PC-3 (cell line): ENCODE results near the gene SPSB3. TPM values are rescaled to one million over a fixed set of nuclear protein-coding genes. Genes with fewer than 3 reads are reported as not detected.

Experiments
- ATAC-seq: fragments of 200-7000 bp; cut with Tn5 transposase; 2 replicates; pipeline ENCODE4 v1.9.1; 2020; ENCODE audit warnings: mild to moderate bottlenecking, moderate library complexity
- BruUV-seq: library from RNA; stranded (reverse); fragments of 400-500 nt; replicated peaks from 2 replicates; lab custom pipeline; 2021; lab: Mats Ljungman, UMichigan
- CTCF ChIA-PET: fragments of 300-600 bp; sonication (Branson Sonifier 250); formaldehyde crosslinking; loops from one replicate; lab custom pipeline; 2022; ENCODE audit warnings: antibody characterized with exemption; lab: Charles Lee
- POLR2A ChIA-PET: fragments of 300-600 bp; sonication (Branson Sonifier 250); formaldehyde crosslinking; loops from one replicate; lab custom pipeline; 2022; ENCODE audit warnings: antibody characterized with exemption; ENCODE audit not compliant: unreplicated experiment; lab: Charles Lee
- DNase-seq: peaks from one replicate; pipeline ENCODE4 v3.0.0-alpha.2; 2015
- H2AFZ ChIP-seq: fragments of 300-600 bp; sonication (generic); 2 replicates; pipeline ENCODE4 v1.6.0; 2016; ENCODE audit warnings: antibody characterized with exemption, low read length
- H3F3A ChIP-seq: fragments of 300-600 bp; sonication (generic); one replicate; pipeline ENCODE4 v1.6.0; 2017; ENCODE audit warnings: antibody characterized with exemption, low read length, control low read depth, mild to moderate bottlenecking; ENCODE audit not compliant: unreplicated experiment
- H3K27ac ChIP-seq: fragments of 300-600 bp; sonication (generic); 2 replicates; pipeline ENCODE4 v1.5.1; 2016; ENCODE audit warnings: mild to moderate bottlenecking, low read length
- H3K27me3 ChIP-seq: fragments of 300-600 bp; sonication (generic); 2 replicates; pipeline ENCODE4 v1.6.1; 2016; ENCODE audit warnings: low read length, mixed read lengths
- H3K36me3 ChIP-seq: fragments of 300-600 bp; sonication (generic); 2 replicates; pipeline ENCODE4 v1.6.1; 2016; ENCODE audit warnings: low read depth, mixed run types, low read length, mixed read lengths
- H3K4me1 ChIP-seq: fragments of 300-600 bp; sonication (generic); 2 replicates; pipeline ENCODE4 v1.5.1; 2016; ENCODE audit warnings: low read length; ENCODE audit not compliant: insufficient read depth
- H3K4me2 ChIP-seq: fragments of 300-600 bp; sonication (generic); 2 replicates; pipeline ENCODE4 v1.6.0; 2016; ENCODE audit warnings: low read length
- H3K4me3 ChIP-seq: fragments of 300-600 bp; sonication (generic); 2 replicates; pipeline ENCODE4 v1.5.1; 2016; ENCODE audit warnings: mild to moderate bottlenecking, low read length, mixed read lengths
- H3K79me2 ChIP-seq: fragments of 300-600 bp; sonication (generic); 2 replicates; pipeline ENCODE4 v1.6.1; 2017; ENCODE audit warnings: low read length, mixed read lengths
- H3K9ac ChIP-seq: fragments of 300-600 bp; sonication (generic); 2 replicates; pipeline ENCODE4 v1.6.0; 2016; ENCODE audit warnings: mild to moderate bottlenecking, low read length
- H3K9me2 ChIP-seq: fragments of 300-600 bp; sonication (generic); replicated peaks from 2 replicates; pipeline ENCODE4 v1.6.1; 2016; ENCODE audit warnings: mixed run types, low read length, mixed read lengths
- H3K9me3 ChIP-seq: fragments of 300-600 bp; sonication (generic); 2 replicates; pipeline ENCODE4 v1.6.1; 2016; ENCODE audit warnings: low read length, mixed read lengths
- H4K20me1 ChIP-seq: fragments of 300-600 bp; sonication (generic); 2 replicates; pipeline ENCODE4 v1.6.1; 2016; ENCODE audit warnings: low read length, mixed read lengths
- EZH2 ChIP-seq: fragments of 300-600 bp; sonication (generic); IDR thresholded peaks from one replicate; pipeline ENCODE4 v1.6.1; 2017; ENCODE audit warnings: antibody characterized with exemption, mild to moderate bottlenecking, low read length; ENCODE audit not compliant: unreplicated experiment
- EZH2phosphoT487 ChIP-seq: fragments of 300-600 bp; sonication (generic); IDR thresholded peaks from 2 replicates; pipeline ENCODE4 v1.6.1; 2018; ENCODE audit warnings: mild to moderate bottlenecking, antibody characterized with exemption, low read length, borderline replicate concordance
- intact Hi-C: fragments of 100-400 bp; cut with micrococcal nuclease; formaldehyde crosslinking; loops from 2 replicates; pipeline ENCODE4 v1.9.0; 2023
- total RNA-seq: library from RNA; depleted of rRNA; stranded (reverse); fragments of >200 nt; gene quantifications from 2 replicates; pipeline ENCODE4 v1.2.3, GENCODE V29; 2014
- TF ChIP-seq, protein P1 (sequence below): fragments of 300-600 bp; sonication (generic); conservative IDR thresholded peaks from 2 replicates; pipeline ENCODE4 v1.5.1; 2017; ENCODE audit warnings: antibody characterized with exemption, low read depth, mild to moderate bottlenecking, low read length

SPSB3 gene
- total RNA-seq, 1 experiment from 2014 or later, result 27.4 TPM

- no peaks in the 10 kb centered on the region for H3K27me3 ChIP-seq
- no peaks in the 10 kb centered on the region for H3K9me3 ChIP-seq
- ChIA-PET CTCF (no interaction called here), POLR2A (no interaction called here)
- H3K4me1 ChIP-seq, result peaks cover 20% of the 10 kb centered on the region; the same call in 1 of the 2 replicates
- no peak overlapping the region for H2AFZ ChIP-seq
- H4K20me1 ChIP-seq, result peaks cover 3% of the 10 kb centered on the region; the same call in 1 of the 2 replicates
- no peak overlapping the region for H3K4me2 ChIP-seq
- no peak overlapping the region for H3K4me3 ChIP-seq
- no peaks in the 10 kb centered on the region for H3F3A ChIP-seq
- ATAC-seq (no peak), DNase-seq (no peak)
- TF ChIP-seq, protein P1, sequence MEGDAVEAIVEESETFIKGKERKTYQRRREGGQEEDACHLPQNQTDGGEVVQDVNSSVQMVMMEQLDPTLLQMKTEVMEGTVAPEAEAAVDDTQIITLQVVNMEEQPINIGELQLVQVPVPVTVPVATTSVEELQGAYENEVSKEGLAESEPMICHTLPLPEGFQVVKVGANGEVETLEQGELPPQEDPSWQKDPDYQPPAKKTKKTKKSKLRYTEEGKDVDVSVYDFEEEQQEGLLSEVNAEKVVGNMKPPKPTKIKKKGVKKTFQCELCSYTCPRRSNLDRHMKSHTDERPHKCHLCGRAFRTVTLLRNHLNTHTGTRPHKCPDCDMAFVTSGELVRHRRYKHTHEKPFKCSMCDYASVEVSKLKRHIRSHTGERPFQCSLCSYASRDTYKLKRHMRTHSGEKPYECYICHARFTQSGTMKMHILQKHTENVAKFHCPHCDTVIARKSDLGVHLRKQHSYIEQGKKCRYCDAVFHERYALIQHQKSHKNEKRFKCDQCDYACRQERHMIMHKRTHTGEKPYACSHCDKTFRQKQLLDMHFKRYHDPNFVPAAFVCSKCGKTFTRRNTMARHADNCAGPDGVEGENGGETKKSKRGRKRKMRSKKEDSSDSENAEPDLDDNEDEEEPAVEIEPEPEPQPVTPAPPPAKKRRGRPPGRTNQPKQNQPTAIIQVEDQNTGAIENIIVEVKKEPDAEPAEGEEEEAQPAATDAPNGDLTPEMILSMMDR, result no peak
- TF ChIP-seq EZH2 (no peak), EZH2phosphoT487 (no peak)
- no peak overlapping the region for H3K27ac ChIP-seq
- intact Hi-C loops, result no loop called here
- H3K79me2 ChIP-seq, result peaks cover 42% of the 10 kb centered on the region
- no peaks in the 10 kb centered on the region for H3K36me3 ChIP-seq
- H3K9me2 ChIP-seq, result no peaks in the 10 kb centered on the region
- H3K9ac ChIP-seq, result no peak overlapping the region
- BruUV-seq, result no TSS peak
Measured at GRCh38 chr16:1776991-1777374, 5.4 kb downstream of the SPSB3 start.

- Histone ChIP-seq H3K9me2 (no peaks in the 10 kb centered on the region), H3K27me3 (no peaks in the 10 kb centered on the region), H3K4me1 (peaks cover 23% of the 10 kb centered on the region; the same call in 1 of the 2 replicates), H3K4me2 (no peak overlapping the region), H2AFZ (no peak overlapping the region), H4K20me1 (peaks cover 3% of the 10 kb centered on the region; the same call in 1 of the 2 replicates), H3K4me3 (no peak overlapping the region), H3K9me3 (no peaks in the 10 kb centered on the region), H3K9ac (no peak overlapping the region), H3K79me2 (peaks cover 43% of the 10 kb centered on the region), H3F3A (no peaks in the 10 kb centered on the region), H3K27ac (no peak overlapping the region), H3K36me3 (no peaks in the 10 kb centered on the region)
- BruUV-seq, result no TSS peak
- ChIA-PET CTCF (no interaction called here), POLR2A (no interaction called here)
- ATAC-seq, result no peak
- intact Hi-C loops, result no loop called here
- no peak for DNase-seq
- no peak for TF ChIP-seq EZH2
- TF ChIP-seq EZH2phosphoT487, result no peak
- TF ChIP-seq, protein P1, result no peak
Measured at GRCh38 chr16:1776672-1776955, 5.8 kb downstream of the SPSB3 start.

DNA sequence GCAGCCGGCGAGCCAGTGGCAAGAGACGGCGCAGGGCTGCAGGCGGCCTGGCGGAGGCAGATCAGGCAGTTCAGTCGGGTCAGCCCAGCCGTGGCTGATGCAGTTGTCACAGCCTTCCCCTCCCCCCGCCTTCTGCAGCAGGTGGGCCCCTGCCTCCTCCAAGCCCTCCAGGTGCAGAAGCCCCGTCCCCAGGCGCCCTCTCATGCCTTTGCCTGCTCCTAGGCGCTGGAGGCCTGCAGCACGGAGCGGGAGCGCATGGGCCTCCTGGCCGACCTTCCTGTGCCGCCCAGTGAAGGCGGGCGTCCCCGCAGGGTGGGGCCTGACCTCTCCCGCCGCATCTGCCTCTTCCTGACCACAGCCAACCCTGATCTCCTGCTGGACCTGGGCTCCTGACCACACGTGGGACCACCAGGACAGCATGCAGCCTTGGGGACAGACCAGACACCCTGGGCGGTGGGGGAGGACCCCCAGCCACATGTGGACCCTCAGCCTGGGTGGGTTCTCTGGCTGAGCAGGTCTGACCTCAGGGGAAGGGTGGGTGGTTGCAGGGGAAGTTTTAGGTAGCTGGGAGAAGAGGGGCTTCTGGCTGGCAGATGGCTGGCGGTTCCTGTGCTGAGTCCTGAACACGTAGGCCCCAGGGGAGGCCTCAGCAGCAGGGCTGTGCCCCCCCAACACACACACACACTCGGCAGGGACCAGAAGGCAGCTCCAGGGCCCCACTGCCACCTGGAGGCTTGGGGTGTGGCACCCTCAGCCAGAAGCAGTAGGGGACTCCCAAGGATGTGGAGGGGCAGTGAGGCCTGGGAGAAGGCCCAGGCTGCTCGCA is 6.3 kb downstream of the SPSB3 start:
- ATAC-seq (no peak), DNase-seq (no peak)
- H3K9me2 ChIP-seq, result no peaks in the 10 kb centered on the region
- no peak overlapping the region for H3K9ac ChIP-seq
- H3K4me1 ChIP-seq, result peaks cover 19% of the 10 kb centered on the region; the same call in 1 of the 2 replicates
- ChIA-PET CTCF (no interaction called here), POLR2A (no interaction called here)
- no peaks in the 10 kb centered on the region for H3K27me3 ChIP-seq
- TF ChIP-seq EZH2, result no peak
- TF ChIP-seq, protein P1, result no peak
- TF ChIP-seq EZH2phosphoT487, result no peak
- no peak overlapping the region for H3K4me2 ChIP-seq
- no peak overlapping the region for H3K27ac ChIP-seq
- H3K4me3 ChIP-seq, result no peak overlapping the region
- intact Hi-C loops, result no loop called here
- BruUV-seq, result no TSS peak
- peaks cover 3% of the 10 kb centered on the region; the same call in 1 of the 2 replicates for H4K20me1 ChIP-seq
- no peaks in the 10 kb centered on the region for H3K36me3 ChIP-seq
- no peaks in the 10 kb centered on the region for H3K9me3 ChIP-seq
- H3K79me2 ChIP-seq, result peaks cover 37% of the 10 kb centered on the region
- H2AFZ ChIP-seq, result no peak overlapping the region
- no peaks in the 10 kb centered on the region for H3F3A ChIP-seq
